Measurements from ENCODE around the gene TBC1D8. TPM values are rescaled to one million over a fixed set of nuclear protein-coding genes. Genes with fewer than 3 reads are reported as not detected.

TBC1D8 gene
- total and polyA plus RNA-seq, 5 donors, result 36.4 to 79.5 (median 49.5) TPM

DNA sequence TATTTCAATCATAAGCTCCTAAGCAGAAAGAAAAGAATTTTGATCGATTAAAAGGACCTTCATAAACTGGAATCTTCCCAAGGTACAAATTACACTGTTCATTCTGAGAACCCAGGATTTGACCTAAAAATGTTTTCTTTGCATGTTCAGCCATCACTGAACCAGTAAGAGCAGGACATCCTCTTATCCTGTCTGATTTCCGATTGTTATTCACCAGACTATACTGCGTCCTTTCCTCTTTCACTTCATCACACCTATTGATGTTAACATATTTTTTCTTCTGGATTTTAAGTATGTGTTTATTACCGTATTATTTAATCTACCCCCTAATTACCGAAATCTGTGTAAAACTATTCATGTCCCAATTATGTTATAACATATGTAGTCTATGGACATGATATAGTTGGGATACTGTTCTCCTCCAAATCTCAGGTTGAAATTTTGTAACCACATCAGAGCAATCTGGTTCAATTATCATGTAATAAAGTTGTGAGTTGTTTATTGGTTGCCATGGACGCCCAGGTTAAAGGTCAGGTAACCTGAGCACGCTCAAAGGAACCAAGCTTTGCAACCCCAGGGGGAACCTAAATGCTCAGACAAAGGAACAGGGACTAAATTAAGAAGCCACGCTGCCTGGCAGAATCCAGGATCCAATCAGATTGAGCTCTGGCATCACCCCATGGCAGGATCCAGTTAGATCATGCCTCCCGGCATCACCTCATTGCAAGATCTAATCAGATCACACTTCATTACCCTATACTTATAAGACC, 11.6 kb upstream of the TBC1D8 start:
- no peak for DNase-seq
- H3K4me1 ChIP-seq (ENCODE audit: control insufficient read depth, insufficient read depth, low read length), result no peaks in the 10 kb centered on the region
- intact Hi-C loops (cut with DNase I), result no loop called here
- H3K4me3 ChIP-seq (ENCODE audit: low read length), result no peak overlapping the region
- no peak for ATAC-seq
- H3K27ac ChIP-seq (ENCODE audit: low read length), result no peak overlapping the region
- no peaks in the 10 kb centered on the region for H3K27me3 ChIP-seq (ENCODE audit: control insufficient read depth, insufficient read depth)
- H3K9me3 ChIP-seq (ENCODE audit: control insufficient read depth, low read length), result no peaks in the 10 kb centered on the region
- 72% methylated on average over 9 of the region's 9 CpGs for WGBS

DNA sequence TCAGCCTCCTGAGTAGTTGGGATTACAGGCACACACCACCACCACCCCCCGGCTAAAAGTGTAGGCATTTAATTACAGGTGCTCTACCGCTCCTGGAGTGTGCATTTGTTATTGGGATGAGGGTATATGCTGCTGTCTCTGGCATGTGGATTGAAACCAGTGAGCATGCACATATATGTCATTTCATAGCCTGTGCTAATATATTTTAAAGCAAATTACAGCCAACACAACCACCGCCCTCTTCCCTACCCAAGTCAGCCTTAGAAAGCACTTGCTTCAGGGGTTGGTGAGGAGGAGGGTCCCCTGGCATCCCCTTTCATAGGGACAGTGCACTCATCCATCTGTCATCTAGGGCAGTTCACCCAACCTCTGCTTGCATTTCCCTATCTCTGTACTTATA, 10.5 kb upstream of the TBC1D8 start:
- H3K27me3 ChIP-seq (ENCODE audit: control insufficient read depth, insufficient read depth), result no peaks in the 10 kb centered on the region
- no peak overlapping the region for H3K27ac ChIP-seq (ENCODE audit: low read length)
- no peaks in the 10 kb centered on the region for H3K4me1 ChIP-seq (ENCODE audit: control insufficient read depth, insufficient read depth, low read length)
- DNase-seq (no peak), ATAC-seq (peak in 1 of 2 donors; percentile 25)
- 92% methylated on average over 3 of the region's 3 CpGs for WGBS
- H3K4me3 ChIP-seq (ENCODE audit: low read length), result no peak overlapping the region
- no peaks in the 10 kb centered on the region for H3K9me3 ChIP-seq (ENCODE audit: control insufficient read depth, low read length)
- intact Hi-C loops (cut with DNase I), result no loop called here

DNA sequence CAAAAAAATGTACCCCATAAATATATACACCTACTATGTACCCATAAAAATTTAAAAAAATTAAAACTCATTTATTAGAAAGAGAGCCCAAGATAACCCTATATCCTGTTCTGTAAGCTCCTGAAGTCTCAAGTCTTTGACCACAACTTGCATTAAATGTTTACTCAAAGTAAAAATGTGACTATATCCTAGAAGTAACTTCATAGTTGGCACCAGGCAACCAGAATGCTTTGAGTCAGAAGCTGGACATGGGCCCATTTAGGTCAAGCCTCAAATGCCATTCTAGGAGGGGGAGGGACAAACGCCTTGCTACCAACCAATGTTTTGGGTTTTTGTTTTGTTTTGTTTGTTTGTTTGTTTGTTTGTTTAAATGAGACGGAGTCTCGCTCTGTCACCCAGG, 9.3 kb upstream of the TBC1D8 start:
- 91% methylated on average over 3 of the region's 3 CpGs for WGBS
- Histone ChIP-seq H3K27me3 (ENCODE audit: control insufficient read depth, insufficient read depth) (no peaks in the 10 kb centered on the region), H3K9me3 (ENCODE audit: control insufficient read depth, low read length) (no peaks in the 10 kb centered on the region), H3K4me3 (ENCODE audit: low read length) (no peak overlapping the region), H3K27ac (ENCODE audit: low read length) (no peak overlapping the region), H3K4me1 (ENCODE audit: control insufficient read depth, insufficient read depth, low read length) (no peaks in the 10 kb centered on the region)
- DNase-seq (no peak), ATAC-seq (no peak)
- intact Hi-C loops (cut with DNase I), result no loop called here

- Histone ChIP-seq H3K27ac (ENCODE audit: low read length) (no peak overlapping the region), H3K9me3 (ENCODE audit: control insufficient read depth, low read length) (no peaks in the 10 kb centered on the region), H3K4me3 (ENCODE audit: low read length) (no peak overlapping the region), H3K4me1 (ENCODE audit: control insufficient read depth, insufficient read depth, low read length) (no peaks in the 10 kb centered on the region), H3K27me3 (ENCODE audit: control insufficient read depth, insufficient read depth) (no peaks in the 10 kb centered on the region)
- ATAC-seq, result no peak
- 97% methylated on average over 2 of the region's 2 CpGs for WGBS
- no peak for DNase-seq
- intact Hi-C loops (cut with DNase I), result loop anchor here in 1 of 4 donors (10.0 kb wide), 1 partner anchor 125 kb away; no protein-coding TSS in a partner anchor
Observed at GRCh38 chr2:101159526-101159925, 8.3 kb upstream of the TBC1D8 start.

GRCh38 chr2:101157272-101157671, 6.1 kb upstream of the TBC1D8 start:
- no peaks in the 10 kb centered on the region for H3K27me3 ChIP-seq (ENCODE audit: control insufficient read depth, insufficient read depth)
- H3K4me3 ChIP-seq (ENCODE audit: low read length), result no peak overlapping the region
- intact Hi-C loops (cut with DNase I), result loop anchor here in 1 of 4 donors (10.0 kb wide), 1 partner anchor 122 kb away; no protein-coding TSS in a partner anchor
- ATAC-seq (no peak), DNase-seq (no peak)
- H3K9me3 ChIP-seq (ENCODE audit: control insufficient read depth, low read length), result no peaks in the 10 kb centered on the region
- 69% methylated on average over 6 of the region's 6 CpGs for WGBS
- peaks cover 4% of the 10 kb centered on the region for H3K4me1 ChIP-seq (ENCODE audit: control insufficient read depth, insufficient read depth, low read length)
- no peak overlapping the region for H3K27ac ChIP-seq (ENCODE audit: low read length)

DNA sequence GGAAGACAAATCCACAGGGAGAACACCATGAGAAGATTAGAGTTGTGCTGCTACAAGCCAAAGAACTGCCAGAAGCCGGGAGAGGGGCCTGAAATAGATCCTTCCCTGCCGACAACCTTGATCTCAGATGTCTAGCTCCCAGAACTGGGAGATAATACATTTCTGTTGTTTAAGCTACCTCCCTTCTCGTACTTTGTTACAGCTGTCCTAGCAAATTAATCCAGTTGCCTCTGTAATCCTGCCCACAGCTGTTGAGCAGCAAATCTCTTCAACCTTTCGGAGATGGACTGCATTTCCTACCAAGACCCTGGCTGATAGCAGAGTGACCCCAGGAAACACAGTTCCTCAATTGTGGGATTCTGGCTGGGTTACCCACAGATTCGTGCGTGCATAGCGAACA, 2.6 kb upstream of the TBC1D8 start:
- intact Hi-C loops (cut with DNase I), result loop anchor here (2.0 to 10.0 kb wide), 5 partner anchors 119 to 141 kb away; no protein-coding TSS in a partner anchor
- DNase-seq, result no peak
- H3K9me3 ChIP-seq (ENCODE audit: control insufficient read depth, low read length), result no peaks in the 10 kb centered on the region
- H3K4me3 ChIP-seq (ENCODE audit: low read length), result no peak overlapping the region
- H3K4me1 ChIP-seq (ENCODE audit: control insufficient read depth, insufficient read depth, low read length), result peaks cover 10% of the 10 kb centered on the region
- no peak for ATAC-seq
- WGBS, result 55% methylated on average over 7 of the region's 7 CpGs
- H3K27ac ChIP-seq (ENCODE audit: low read length), result peak overlapping the region; percentile 11
- H3K27me3 ChIP-seq (ENCODE audit: control insufficient read depth, insufficient read depth), result no peaks in the 10 kb centered on the region

- intact Hi-C loops (cut with DNase I), result loop anchor here (2.0 to 10.0 kb wide), 5 partner anchors 118 to 141 kb away; no protein-coding TSS in a partner anchor
- peak overlapping the region; percentile 60 for H3K27ac ChIP-seq (ENCODE audit: low read length)
- 72% methylated on average over 9 of the region's 9 CpGs for WGBS
- no peaks in the 10 kb centered on the region for H3K27me3 ChIP-seq (ENCODE audit: control insufficient read depth, insufficient read depth)
- H3K4me3 ChIP-seq (ENCODE audit: low read length), result no peak overlapping the region
- DNase-seq (no peak), ATAC-seq (no peak)
- H3K9me3 ChIP-seq (ENCODE audit: control insufficient read depth, low read length), result no peaks in the 10 kb centered on the region
- peaks cover 10% of the 10 kb centered on the region for H3K4me1 ChIP-seq (ENCODE audit: control insufficient read depth, insufficient read depth, low read length)
Observed at GRCh38 chr2:101153077-101153707, 2.0 kb upstream of the TBC1D8 start.

GRCh38 chr2:101152272-101153076, 1.3 kb upstream of the TBC1D8 start:
- H3K4me1 ChIP-seq (ENCODE audit: control insufficient read depth, insufficient read depth, low read length), result peaks cover 10% of the 10 kb centered on the region
- intact Hi-C loops (cut with DNase I), result loop anchor here (2.0 to 10.0 kb wide), 5 partner anchors 118 to 140 kb away; no protein-coding TSS in a partner anchor
- peak overlapping the region; percentile 50 for H3K4me3 ChIP-seq (ENCODE audit: low read length)
- WGBS, result 10% methylated on average over 21 of the region's 21 CpGs
- H3K27ac ChIP-seq (ENCODE audit: low read length), result peak overlapping the region; percentile 87
- ATAC-seq (peak; percentile 66 to 72), DNase-seq (peak; percentile 58 to 79 (median 64))
- no peaks in the 10 kb centered on the region for H3K27me3 ChIP-seq (ENCODE audit: control insufficient read depth, insufficient read depth)
- no peaks in the 10 kb centered on the region for H3K9me3 ChIP-seq (ENCODE audit: control insufficient read depth, low read length)

DNA sequence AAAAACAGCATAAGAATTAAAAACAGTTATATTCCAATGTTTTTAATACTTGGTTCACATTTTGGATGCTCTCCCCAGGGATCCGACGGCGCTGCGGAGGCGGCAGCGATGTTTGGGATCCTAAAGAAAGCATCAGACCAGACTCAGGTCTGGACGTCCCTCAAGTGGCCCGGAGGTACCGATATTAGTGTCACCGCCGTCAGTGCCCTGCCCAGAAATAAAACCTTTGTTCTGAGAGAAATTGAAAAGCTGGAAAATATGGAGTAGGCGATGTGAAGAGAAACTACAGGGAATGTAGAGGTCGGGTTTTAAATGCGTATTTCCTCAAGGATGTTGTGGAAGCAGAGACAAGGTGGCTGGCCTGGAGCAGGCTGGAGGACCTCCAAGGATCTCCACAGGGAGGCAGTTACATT, 683 bp upstream of the TBC1D8 start:
- Histone ChIP-seq H3K4me1 (ENCODE audit: control insufficient read depth, insufficient read depth, low read length) (peaks cover 10% of the 10 kb centered on the region), H3K4me3 (ENCODE audit: low read length) (peak overlapping the region; percentile 50), H3K9me3 (ENCODE audit: control insufficient read depth, low read length) (no peaks in the 10 kb centered on the region), H3K27ac (ENCODE audit: low read length) (peak overlapping the region; percentile 87), H3K27me3 (ENCODE audit: control insufficient read depth, insufficient read depth) (no peaks in the 10 kb centered on the region)
- WGBS, result 4% methylated on average over 14 of the region's 14 CpGs
- intact Hi-C loops (cut with DNase I), result loop anchor here (2.0 to 10.0 kb wide), 5 partner anchors 117 to 140 kb away; no protein-coding TSS in a partner anchor
- ATAC-seq, result peak in 1 of 2 donors; percentile 15
- DNase-seq, result peak in 1 of 3 donors; percentile 18

DNA sequence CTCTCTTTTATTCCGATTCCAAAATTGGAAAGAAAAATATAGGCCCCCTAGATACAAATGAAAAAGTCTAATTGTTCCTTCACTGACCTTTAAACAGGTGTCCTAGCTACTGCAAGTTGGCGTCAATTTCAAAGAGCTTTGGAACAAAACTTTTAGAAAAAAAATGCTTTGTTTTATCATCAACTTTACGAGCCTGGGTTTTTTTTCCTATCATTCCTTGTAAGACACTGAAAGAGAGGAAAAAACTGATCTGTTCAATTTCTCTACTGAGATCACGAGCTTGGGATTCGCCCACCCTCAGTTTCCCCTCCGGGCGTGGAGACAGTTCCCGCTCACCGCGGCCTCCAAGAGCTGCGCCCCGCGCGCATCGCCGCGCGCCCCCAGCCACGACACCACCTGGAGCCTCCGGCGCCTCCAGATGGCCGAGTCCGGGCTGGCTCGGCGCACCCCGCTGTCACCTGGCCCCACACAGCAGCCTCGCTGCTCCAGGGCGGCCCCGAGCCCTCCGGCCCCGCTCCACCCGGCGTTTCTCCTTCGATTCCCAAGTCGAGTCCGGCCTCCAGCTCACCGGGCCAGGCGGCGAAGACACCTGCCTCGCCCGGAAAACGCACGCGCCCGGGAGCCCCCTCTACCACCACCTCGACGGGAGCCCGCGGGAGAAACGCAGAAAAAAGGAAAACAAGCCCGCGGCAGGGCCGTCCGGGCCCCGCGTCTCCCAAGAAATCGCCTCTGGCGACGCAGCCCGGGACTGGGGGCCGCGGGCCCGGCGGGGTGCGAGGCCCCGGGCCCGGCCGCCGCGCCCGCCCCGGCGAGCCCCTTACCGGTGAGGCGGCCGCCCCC, 656 bp downstream of the TBC1D8 start:
- Histone ChIP-seq H3K4me1 (ENCODE audit: control insufficient read depth, insufficient read depth, low read length) (peaks cover 10% of the 10 kb centered on the region), H3K9me3 (ENCODE audit: control insufficient read depth, low read length) (no peaks in the 10 kb centered on the region), H3K27me3 (ENCODE audit: control insufficient read depth, insufficient read depth) (no peaks in the 10 kb centered on the region), H3K4me3 (ENCODE audit: low read length) (peak overlapping the region; percentile 83), H3K27ac (ENCODE audit: low read length) (peak overlapping the region; percentile 9)
- 2% methylated on average over 76 of the region's 76 CpGs for WGBS
- peak; percentile 17 to 26 for ATAC-seq
- intact Hi-C loops (cut with DNase I), result loop anchor here in 3 of 4 donors (5.0 to 10.0 kb wide), 3 partner anchors 116 to 138 kb away; no protein-coding TSS in a partner anchor
- DNase-seq, result peak; percentile 40 to 74 (median 74)

Measured in right cardiac atrium (tissue), 5 donors.